Panc1 (cell line): ENCODE measurements around the gene SETD3. TPM values are rescaled to one million over a fixed set of nuclear protein-coding genes. Genes with fewer than 3 reads are reported as not detected.
A peak's percentile ranks its signal among the peaks of the same experiment; 100 is the strongest.

Experiments used
- ATAC-seq: fragments of 200-7000 bp; cut with Tn5 transposase; 2 replicates; pipeline ENCODE4 v1.9.1; 2020; ENCODE audit warnings: mild to moderate bottlenecking, moderate library complexity
- BruUV-seq: library from RNA; stranded (reverse); fragments of 400-500 nt; replicated peaks from 2 replicates; lab custom pipeline; 2021; lab: Mats Ljungman, UMichigan
- CTCF ChIA-PET: fragments of 300-600 bp; sonication (Branson Sonifier 250); formaldehyde crosslinking; loops from one replicate; lab custom pipeline; 2022; ENCODE audit warnings: antibody characterized with exemption; lab: Charles Lee
- POLR2A ChIA-PET: fragments of 300-600 bp; sonication (Branson Sonifier 250); formaldehyde crosslinking; loops from one replicate; lab custom pipeline; 2022; ENCODE audit warnings: antibody characterized with exemption; lab: Charles Lee
- DNase-seq: peaks from one replicate; pipeline ENCODE4 v3.0.0-alpha.2; 2010; ENCODE audit warnings: low read depth, low spot score
- H3K27ac ChIP-seq: 2 replicates; pipeline ENCODE4 v1.5.1; 2011; ENCODE audit warnings: mild to moderate bottlenecking, low read length, inconsistent platforms
- H3K27me3 ChIP-seq: fragments of 200-500 bp; sonication (Bioruptor generic); 2 replicates; pipeline ENCODE4 v1.6.0; 2014; ENCODE audit warnings: low read length, inconsistent platforms; ENCODE audit not compliant: control insufficient read depth, insufficient read depth
- H3K36me3 ChIP-seq: fragments of 200-500 bp; sonication (Bioruptor generic); 2 replicates; pipeline ENCODE4 v1.5.1; 2014; ENCODE audit warnings: inconsistent platforms, mild to moderate bottlenecking, low read length, moderate library complexity; ENCODE audit not compliant: control insufficient read depth, insufficient read depth
- H3K4me1 ChIP-seq: 2 replicates; pipeline ENCODE4 v1.5.1; 2011; ENCODE audit warnings: inconsistent platforms, mild to moderate bottlenecking, low read length, moderate library complexity; ENCODE audit not compliant: control insufficient read depth, insufficient read depth
- H3K4me3 ChIP-seq, 2 experiments: 2 replicates each; pipeline ENCODE4 v1.5.1; 2011 to 2012; ENCODE audit warnings: low read depth in 2 of 2, low read length in 2 of 2, mild to moderate bottlenecking in 2 of 2, inconsistent platforms in 1 of 2, moderate library complexity in 1 of 2
- H3K9me3 ChIP-seq: fragments of 200-500 bp; sonication (Bioruptor generic); 2 replicates; pipeline ENCODE4 v1.5.1; 2014; ENCODE audit warnings: low read depth, mild to moderate bottlenecking, inconsistent platforms, low read length, moderate library complexity; ENCODE audit not compliant: control insufficient read depth, insufficient read depth
- CTCF ChIP-seq: fragments of 450-650 bp; IDR thresholded peaks from 2 replicates; pipeline ENCODE4 v1.5.1; 2017; ENCODE audit warnings: mild to moderate bottlenecking
- POLR2AphosphoS5 ChIP-seq: IDR thresholded peaks from 2 replicates; pipeline ENCODE4 v1.6.1; 2012; ENCODE audit warnings: mild to moderate bottlenecking, low read depth, low read length, moderate library complexity
- REST ChIP-seq, 2 experiments: IDR thresholded peaks; 2 replicates each; pipeline ENCODE4 v1.6.1; 2011 to 2012; ENCODE audit warnings: low read depth in 2 of 2, control low read depth in 1 of 2, low read length in 1 of 2, mild to moderate bottlenecking in 1 of 2, moderate library complexity in 1 of 2; ENCODE audit not compliant: insufficient read depth in 1 of 2
- SIN3A ChIP-seq: IDR thresholded peaks from 2 replicates; pipeline ENCODE4 v1.6.1; 2012; ENCODE audit warnings: low read depth, mild to moderate bottlenecking, low read length, moderate library complexity, borderline replicate concordance; ENCODE audit not compliant: insufficient read depth
- TCF7L2 ChIP-seq: IDR thresholded peaks from 2 replicates; pipeline ENCODE4 v1.6.1; 2011; ENCODE audit warnings: mild to moderate bottlenecking, low read depth, low read length, inconsistent platforms
- in situ Hi-C: cut with HindIII; loops from 2 replicates; pipeline ENCODE4 v1.10.0; 2016; ENCODE audit warnings: low sequenced_read_pairs, low pct_unique_long_range_greater_than_20kb
- intact Hi-C: fragments of 100-400 bp; cut with micrococcal nuclease; formaldehyde crosslinking; loops from one replicate; pipeline ENCODE4 v1.10.0; 2022; ENCODE audit not compliant: unreplicated experiment
- total RNA-seq: library from RNA; stranded (reverse); gene quantifications from one replicate; pipeline ENCODE4 v1.2.1, GENCODE V29; 2021; ENCODE audit not compliant: unreplicated experiment

The SETD3 gene
- total RNA-seq, 1 experiment from 2014 or later, result 51.1 TPM

- TSS peak; percentile 32 for BruUV-seq
- H3K4me1 ChIP-seq, result peaks cover 2% of the 10 kb centered on the region; the same call in 1 of the 2 replicates
- DNase-seq (no peak), ATAC-seq (no peak)
- intact Hi-C loops, result no loop called here
- ChIA-PET CTCF (no interaction called here), POLR2A (no interaction called here)
- H3K27me3 ChIP-seq, result no peaks in the 10 kb centered on the region
- no peak overlapping the region for H3K4me3 ChIP-seq
- TF ChIP-seq REST (IDR thresholded peaks at IDR 0.05; ENCODE audit: insufficient read depth in 1 of 2, low read depth in 2 of 2, low read length in 1 of 2) (no peak), CTCF (no peak), SIN3A (no peak), TCF7L2 (no peak), POLR2AphosphoS5 (no peak)
- no peak overlapping the region for H3K27ac ChIP-seq
- no peaks in the 10 kb centered on the region for H3K9me3 ChIP-seq
- H3K36me3 ChIP-seq, result peaks cover 19% of the 10 kb centered on the region
- in situ Hi-C loops, result no loop called here
Measured at GRCh38 chr14:99506276-99506675, 25.6 kb upstream of the SETD3 start.

GRCh38 chr14:99505089-99505488, 24.4 kb upstream of the SETD3 start:
- TF ChIP-seq SIN3A, result no peak
- no peak for TF ChIP-seq REST (IDR thresholded peaks at IDR 0.05; ENCODE audit: insufficient read depth in 1 of 2, low read depth in 2 of 2, low read length in 1 of 2)
- no peak for TF ChIP-seq POLR2AphosphoS5
- no peak for ATAC-seq
- H3K27me3 ChIP-seq, result no peaks in the 10 kb centered on the region
- intact Hi-C loops (no loop called here), in situ Hi-C loops (no loop called here)
- BruUV-seq, result no TSS peak
- H3K4me3 ChIP-seq, result no peak overlapping the region
- no peaks in the 10 kb centered on the region; the same call in 1 of the 2 replicates for H3K4me1 ChIP-seq
- H3K36me3 ChIP-seq, result peaks cover 27% of the 10 kb centered on the region
- H3K9me3 ChIP-seq, result no peaks in the 10 kb centered on the region
- ChIA-PET CTCF (no interaction called here), POLR2A (no interaction called here)
- H3K27ac ChIP-seq, result no peak overlapping the region
- DNase-seq, result no peak
